HUES48 (cell line): ENCODE results near the gene USP16.

ENCODE experiments used
- H3K27ac ChIP-seq: one replicate; pipeline ENCODE4 v1.7.0; 2013; ENCODE audit warnings: low read depth, low read length, inconsistent platforms
- H3K27me3 ChIP-seq: 2 replicates; pipeline ENCODE4 v1.6.1; 2013; ENCODE audit warnings: mild to moderate bottlenecking, low read length; ENCODE audit not compliant: control insufficient read depth, insufficient read depth
- H3K36me3 ChIP-seq: 2 replicates; pipeline ENCODE4 v1.6.1; 2013; ENCODE audit warnings: low read length; ENCODE audit not compliant: control insufficient read depth, insufficient read depth
- H3K4me1 ChIP-seq: 2 replicates; pipeline ENCODE4 v1.6.1; 2013; ENCODE audit warnings: mild to moderate bottlenecking, low read length; ENCODE audit not compliant: control insufficient read depth, insufficient read depth
- H3K4me3 ChIP-seq: 2 replicates; pipeline ENCODE4 v1.5.1; 2013; ENCODE audit warnings: mild to moderate bottlenecking, low read depth, low read length
- H3K9ac ChIP-seq: 2 replicates; pipeline ENCODE4 v1.6.1; 2013; ENCODE audit warnings: mild to moderate bottlenecking, low read depth, low read length, moderate library complexity
- H3K9me3 ChIP-seq: 2 replicates; pipeline ENCODE4 v1.6.1; 2013; ENCODE audit warnings: low read length; ENCODE audit not compliant: control insufficient read depth, insufficient read depth

The USP16 gene

GRCh38 chr21:29083306-29083705 lies 58.8 kb downstream of the USP16 start:
- Histone ChIP-seq H3K4me3 (no peak overlapping the region), H3K36me3 (no peaks in the 10 kb centered on the region), H3K9ac (no peak overlapping the region), H3K4me1 (no peaks in the 10 kb centered on the region), H3K27me3 (peaks cover 4% of the 10 kb centered on the region; the same call in 1 of the 2 replicates), H3K9me3 (no peaks in the 10 kb centered on the region), H3K27ac (no peak overlapping the region)

DNA sequence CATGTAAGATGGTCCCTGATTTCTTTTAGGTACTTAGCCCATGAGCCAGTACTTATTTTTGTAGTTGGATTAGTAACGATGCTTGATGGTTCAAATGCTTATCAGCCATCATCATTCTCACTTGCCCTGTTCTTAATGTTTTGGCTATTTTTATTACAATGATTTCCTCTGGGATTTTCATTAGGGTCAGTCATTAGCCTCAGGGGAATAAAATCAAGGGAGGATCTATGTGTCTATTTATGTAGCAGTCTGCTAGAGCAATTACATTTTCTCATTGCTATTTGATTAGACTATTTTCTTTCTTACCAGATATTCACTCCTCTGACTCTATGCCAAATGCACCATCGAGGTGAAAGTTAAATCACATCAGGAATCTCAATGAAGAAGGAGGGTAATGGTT lies 59.9 kb downstream of the USP16 start:
- H3K4me3 ChIP-seq, result no peak overlapping the region
- H3K27ac ChIP-seq, result no peak overlapping the region
- no peaks in the 10 kb centered on the region for H3K36me3 ChIP-seq
- H3K4me1 ChIP-seq, result no peaks in the 10 kb centered on the region
- H3K9me3 ChIP-seq, result no peaks in the 10 kb centered on the region
- peaks cover 4% of the 10 kb centered on the region; the same call in 1 of the 2 replicates for H3K27me3 ChIP-seq
- H3K9ac ChIP-seq, result no peak overlapping the region

DNA sequence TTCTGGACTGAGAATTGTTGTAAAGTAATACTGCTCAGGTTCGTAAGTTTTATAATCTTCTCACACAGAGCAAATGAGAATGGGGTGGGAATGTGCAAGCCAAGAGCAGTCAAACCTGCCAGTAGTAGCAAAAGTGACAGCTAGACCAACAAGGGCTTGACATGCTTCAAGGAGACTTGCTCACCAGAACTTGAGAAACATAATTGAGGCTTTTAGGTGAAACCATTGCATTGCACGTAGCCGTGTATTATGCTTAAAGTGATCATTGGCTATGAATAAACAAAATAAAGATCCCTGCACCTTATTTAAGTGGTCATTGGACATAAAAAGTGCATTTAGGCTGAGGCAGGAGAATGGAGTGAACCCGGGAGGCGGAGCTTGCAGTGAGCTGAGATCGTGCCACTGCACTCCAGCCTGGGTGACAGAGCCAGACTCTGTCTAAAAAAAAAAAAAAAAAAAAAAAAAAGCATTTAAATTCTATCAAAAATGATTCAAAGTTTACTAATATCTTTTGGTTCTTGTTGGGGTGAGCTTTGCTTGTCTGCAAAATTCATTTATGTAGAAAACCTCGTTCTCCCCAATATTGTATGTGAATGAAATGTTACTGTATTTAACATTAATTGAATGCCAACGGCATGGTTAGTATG lies 60.8 kb downstream of the USP16 start:
- H3K27me3 ChIP-seq, result peaks cover 4% of the 10 kb centered on the region; the same call in 1 of the 2 replicates
- H3K9me3 ChIP-seq, result no peaks in the 10 kb centered on the region
- H3K9ac ChIP-seq, result no peak overlapping the region
- no peak overlapping the region for H3K4me3 ChIP-seq
- H3K27ac ChIP-seq, result no peak overlapping the region
- H3K4me1 ChIP-seq, result no peaks in the 10 kb centered on the region
- no peaks in the 10 kb centered on the region for H3K36me3 ChIP-seq

- Histone ChIP-seq H3K27ac (no peak overlapping the region), H3K9ac (no peak overlapping the region), H3K9me3 (no peaks in the 10 kb centered on the region), H3K36me3 (no peaks in the 10 kb centered on the region), H3K4me1 (no peaks in the 10 kb centered on the region; the same call in 1 of the 2 replicates), H3K27me3 (peaks cover 4% of the 10 kb centered on the region; the same call in 1 of the 2 replicates), H3K4me3 (no peak overlapping the region)
These were observed 66.6 kb downstream of the USP16 start for GRCh38 chr21:29091033-29091432.

GRCh38 chr21:29092102-29092959 lies 67.9 kb downstream of the USP16 start:
- no peaks in the 10 kb centered on the region; the same call in 1 of the 2 replicates for H3K4me1 ChIP-seq
- H3K36me3 ChIP-seq, result no peaks in the 10 kb centered on the region
- no peak overlapping the region for H3K4me3 ChIP-seq
- no peaks in the 10 kb centered on the region for H3K27me3 ChIP-seq
- no peak overlapping the region for H3K9ac ChIP-seq
- no peaks in the 10 kb centered on the region for H3K9me3 ChIP-seq
- H3K27ac ChIP-seq, result no peak overlapping the region

- H3K27ac ChIP-seq, result no peak overlapping the region
- no peak overlapping the region for H3K4me3 ChIP-seq
- H3K36me3 ChIP-seq, result no peaks in the 10 kb centered on the region
- no peak overlapping the region for H3K9ac ChIP-seq
- H3K9me3 ChIP-seq, result no peaks in the 10 kb centered on the region
- no peaks in the 10 kb centered on the region; the same call in 1 of the 2 replicates for H3K4me1 ChIP-seq
- H3K27me3 ChIP-seq, result no peaks in the 10 kb centered on the region
These were observed 71.9 kb downstream of the USP16 start for GRCh38 chr21:29096218-29097015.

DNA sequence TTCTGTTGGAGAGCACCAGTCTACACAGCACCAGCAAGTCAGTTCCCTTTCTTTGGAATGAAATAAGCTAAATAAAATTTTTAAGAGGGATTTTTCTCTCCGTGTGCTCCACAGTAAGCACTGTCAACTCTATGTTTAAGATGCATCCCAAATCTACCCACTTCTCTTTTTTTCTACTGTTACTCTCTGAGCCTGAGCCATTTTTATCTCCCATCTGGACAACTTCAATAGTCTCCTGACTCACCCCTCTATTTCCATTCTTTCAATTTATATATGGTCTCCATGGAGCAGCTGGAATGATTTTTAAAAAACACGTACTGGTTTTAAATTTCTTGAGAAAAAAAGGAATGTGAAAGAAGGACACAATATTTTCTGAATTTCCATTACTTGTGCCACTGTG lies 73.7 kb downstream of the USP16 start:
- no peaks in the 10 kb centered on the region for H3K9me3 ChIP-seq
- H3K27me3 ChIP-seq, result no peaks in the 10 kb centered on the region
- no peaks in the 10 kb centered on the region; the same call in 1 of the 2 replicates for H3K4me1 ChIP-seq
- no peak overlapping the region for H3K4me3 ChIP-seq
- H3K27ac ChIP-seq, result no peak overlapping the region
- H3K9ac ChIP-seq, result no peak overlapping the region
- H3K36me3 ChIP-seq, result no peaks in the 10 kb centered on the region

- no peaks in the 10 kb centered on the region for H3K4me1 ChIP-seq
- H3K27me3 ChIP-seq, result no peaks in the 10 kb centered on the region
- H3K27ac ChIP-seq, result no peak overlapping the region
- H3K9me3 ChIP-seq, result no peaks in the 10 kb centered on the region
- no peak overlapping the region for H3K9ac ChIP-seq
- H3K4me3 ChIP-seq, result no peak overlapping the region
- no peaks in the 10 kb centered on the region for H3K36me3 ChIP-seq
These were observed 78.4 kb downstream of the USP16 start for GRCh38 chr21:29102791-29103257.
